HG03432 (cell line): ENCODE measurements around the gene AGAP1.

ENCODE experiments used
- ATAC-seq: cut with Tn5 transposase; IDR thresholded peaks from one replicate; pipeline ENCODE4 v1.9.1; 2021; ENCODE audit warnings: mild to moderate bottlenecking, moderate library complexity; ENCODE audit not compliant: unreplicated experiment

The AGAP1 gene

GRCh38 chr2:236171680-236172254, 677.9 kb downstream of the AGAP1 start:
- ATAC-seq, result no peak

GRCh38 chr2:236172255-236173035, 678.6 kb downstream of the AGAP1 start:
- ATAC-seq, result no peak

GRCh38 chr2:236173036-236173728, 679.3 kb downstream of the AGAP1 start:
- ATAC-seq, result no peak

- ATAC-seq, result no peak
Measured at GRCh38 chr2:236173729-236174607, 680.1 kb downstream of the AGAP1 start.

- ATAC-seq, result no peak
Measured at GRCh38 chr2:236175548-236176150, 681.8 kb downstream of the AGAP1 start.

- ATAC-seq, result no peak
Measured at GRCh38 chr2:236176417-236176816, 682.6 kb downstream of the AGAP1 start.

GRCh38 chr2:236176951-236177350, 683.1 kb downstream of the AGAP1 start:
- no peak for ATAC-seq

- no peak for ATAC-seq
Measured at GRCh38 chr2:236177604-236177966, 683.7 kb downstream of the AGAP1 start.

- ATAC-seq, result no peak
Measured at GRCh38 chr2:236177967-236178889, 684.4 kb downstream of the AGAP1 start.

GRCh38 chr2:236178890-236179235, 685.0 kb downstream of the AGAP1 start:
- ATAC-seq, result no peak

GRCh38 chr2:236179236-236180075, 685.6 kb downstream of the AGAP1 start:
- no peak for ATAC-seq

GRCh38 chr2:236180076-236180816, 686.4 kb downstream of the AGAP1 start:
- ATAC-seq, result no peak

GRCh38 chr2:236180831-236181453, 687.1 kb downstream of the AGAP1 start:
- ATAC-seq, result no peak
